HG02763 (cell line): Measurements from ENCODE around the gene CERK.

Experiments
- ATAC-seq: cut with Tn5 transposase; IDR thresholded peaks from one replicate; pipeline ENCODE4 v1.9.1; 2021; ENCODE audit warnings: mild to moderate bottlenecking, moderate library complexity; ENCODE audit not compliant: unreplicated experiment

Gene CERK

GRCh38 chr22:46703996-46704370, 34.1 kb downstream of the CERK start:
- ATAC-seq = no peak

- no peak for ATAC-seq
These were observed 34.7 kb downstream of the CERK start for GRCh38 chr22:46703171-46703995.

- ATAC-seq = no peak
These were observed 36.8 kb downstream of the CERK start for GRCh38 chr22:46701262-46701661.

GRCh38 chr22:46699091-46699490, 39.0 kb downstream of the CERK start:
- ATAC-seq = no peak

GRCh38 chr22:46697811-46698515, 40.1 kb downstream of the CERK start:
- no peak for ATAC-seq

- ATAC-seq = no peak
These were observed 41.4 kb downstream of the CERK start for GRCh38 chr22:46696614-46697013.

- no peak for ATAC-seq
These were observed 41.9 kb downstream of the CERK start for GRCh38 chr22:46696229-46696518.

GRCh38 chr22:46695346-46696228, 42.5 kb downstream of the CERK start:
- no peak for ATAC-seq

- no peak for ATAC-seq
These were observed 43.5 kb downstream of the CERK start for GRCh38 chr22:46694416-46695170.

GRCh38 chr22:46693634-46694415, 44.2 kb downstream of the CERK start:
- no peak for ATAC-seq

GRCh38 chr22:46691571-46691970, 46.5 kb downstream of the CERK start:
- no peak for ATAC-seq

GRCh38 chr22:46690146-46690545, 47.9 kb downstream of the CERK start:
- no peak for ATAC-seq

GRCh38 chr22:46688949-46689348, 49.1 kb downstream of the CERK start:
- no peak for ATAC-seq

- no peak for ATAC-seq
These were observed 50.6 kb downstream of the CERK start for GRCh38 chr22:46687460-46687859.

GRCh38 chr22:46687048-46687444, 51.0 kb downstream of the CERK start:
- no peak for ATAC-seq

- ATAC-seq = no peak
These were observed 51.6 kb downstream of the CERK start for GRCh38 chr22:46686221-46687047.

- peak; percentile 71 for ATAC-seq
These were observed 53.3 kb downstream of the CERK start for GRCh38 chr22:46684706-46685105.

- ATAC-seq = no peak
These were observed 55.9 kb downstream of the CERK start for GRCh38 chr22:46682011-46682731.

- ATAC-seq = no peak
These were observed 57.0 kb downstream of the CERK start for GRCh38 chr22:46681010-46681409.
